ENCODE results near the gene ATP1B1. TPM values are rescaled to one million over a fixed set of nuclear protein-coding genes. Genes with fewer than 3 reads are reported as not detected.

The ATP1B1 gene
- total RNA-seq: 1 to 10 TPM; 4.0 to 5.4 TPM

GRCh38 chr1:169106095-169106920 is at the start of gene ATP1B1:
Gene ATP1B1, plus strand, starts transcription at chr1:169106690. Its CDS starts 140 bp downstream, at chr1:169106830.
- ATAC-seq (peak; percentile 96), DNase-seq (peak; percentile 85)
- no peaks in the 10 kb centered on the region for H3K36me3 Mint-ChIP-seq
- peak within 1 kb of the TSS; percentile 39 for H3K27ac Mint-ChIP-seq
- H3K4me1 Mint-ChIP-seq: peaks cover 25% of the 10 kb centered on the region
- H3K9me3 Mint-ChIP-seq (ENCODE audit: low read depth): no peaks in the 10 kb centered on the region
- CTCF ChIA-PET: interaction anchor here (0.6 to 1.4 kb wide), 4 partner anchors 10 to 667 kb away, joined by 3 to 6 read pairs (median 4); no protein-coding TSS in a partner anchor
- H3K27me3 Mint-ChIP-seq: peaks cover 14% of the 10 kb centered on the region
- peak within 1 kb of the TSS; percentile 73 for H3K4me3 Mint-ChIP-seq

- H3K4me3 Mint-ChIP-seq: no peak overlapping the region
Measured at GRCh38 chr1:169059421-169059820, 47.1 kb upstream of the ATP1B1 start.

GRCh38 chr1:169060043-169060722 is 46.3 kb upstream of the ATP1B1 start:
- H3K9me3 Mint-ChIP-seq (ENCODE audit: low read depth): peaks cover 5% of the 10 kb centered on the region
- no peak for DNase-seq
- CTCF ChIA-PET: interaction anchor here (1.2 kb wide), 1 partner anchor 12 kb away, joined by 3 read pairs; no protein-coding TSS in a partner anchor

More at GRCh38 chr1:169059421-169059820, 47.1 kb upstream of the ATP1B1 start:
- H3K4me1 Mint-ChIP-seq: peaks cover 2% of the 10 kb centered on the region
- peaks cover 9% of the 10 kb centered on the region for H3K27me3 Mint-ChIP-seq
- peaks cover 7% of the 10 kb centered on the region for H3K36me3 Mint-ChIP-seq
- ATAC-seq: no peak
- no peak for DNase-seq
- CTCF ChIA-PET: interaction anchor here (1.2 kb wide), 1 partner anchor 11 kb away, joined by 3 read pairs; no protein-coding TSS in a partner anchor
- H3K27ac Mint-ChIP-seq: no peak overlapping the region
- peaks cover 5% of the 10 kb centered on the region for H3K9me3 Mint-ChIP-seq (ENCODE audit: low read depth)

GRCh38 chr1:169060919-169061639 is 45.4 kb upstream of the ATP1B1 start:
- ATAC-seq (no peak), DNase-seq (no peak)
- H3K27ac Mint-ChIP-seq: no peak overlapping the region
- peaks cover 7% of the 10 kb centered on the region for H3K36me3 Mint-ChIP-seq
- CTCF ChIA-PET: no interaction called here
- no peak overlapping the region for H3K4me3 Mint-ChIP-seq
- H3K9me3 Mint-ChIP-seq (ENCODE audit: low read depth): peaks cover 5% of the 10 kb centered on the region
- H3K27me3 Mint-ChIP-seq: peaks cover 2% of the 10 kb centered on the region
- peaks cover 2% of the 10 kb centered on the region for H3K4me1 Mint-ChIP-seq

More at GRCh38 chr1:169060043-169060722, 46.3 kb upstream of the ATP1B1 start:
- no peak for ATAC-seq
- H3K27ac Mint-ChIP-seq: no peak overlapping the region
- peaks cover 2% of the 10 kb centered on the region for H3K4me1 Mint-ChIP-seq
- peaks cover 5% of the 10 kb centered on the region for H3K27me3 Mint-ChIP-seq
- H3K36me3 Mint-ChIP-seq: peaks cover 7% of the 10 kb centered on the region
- H3K4me3 Mint-ChIP-seq: no peak overlapping the region

GRCh38 chr1:169062152-169062551 is 44.3 kb upstream of the ATP1B1 start:
- peaks cover 2% of the 10 kb centered on the region for H3K4me1 Mint-ChIP-seq
- H3K27me3 Mint-ChIP-seq: peaks cover under 1% of the 10 kb centered on the region
- H3K4me3 Mint-ChIP-seq: no peak overlapping the region
- DNase-seq: no peak
- H3K36me3 Mint-ChIP-seq: peaks cover 10% of the 10 kb centered on the region
- CTCF ChIA-PET: interaction anchor here (0.9 to 1.2 kb wide), 2 partner anchors 9 to 26 kb away, joined by 3 read pairs; no protein-coding TSS in a partner anchor
- no peak for ATAC-seq
- peaks cover 9% of the 10 kb centered on the region for H3K9me3 Mint-ChIP-seq (ENCODE audit: low read depth)
- no peak overlapping the region for H3K27ac Mint-ChIP-seq

GRCh38 chr1:169064103-169064502 is 42.4 kb upstream of the ATP1B1 start:
- DNase-seq (no peak), ATAC-seq (no peak)
- peaks cover 12% of the 10 kb centered on the region for H3K9me3 Mint-ChIP-seq (ENCODE audit: low read depth)
- H3K27ac Mint-ChIP-seq: no peak overlapping the region
- peaks cover 2% of the 10 kb centered on the region for H3K4me1 Mint-ChIP-seq
- no peak overlapping the region for H3K4me3 Mint-ChIP-seq
- CTCF ChIA-PET: no interaction called here
- H3K27me3 Mint-ChIP-seq: no peaks in the 10 kb centered on the region
- H3K36me3 Mint-ChIP-seq: peaks cover 10% of the 10 kb centered on the region

- Mint-ChIP-seq H3K27ac (no peak overlapping the region), H3K9me3 (ENCODE audit: low read depth) (peaks cover 7% of the 10 kb centered on the region), H3K4me1 (no peaks in the 10 kb centered on the region), H3K4me3 (no peak overlapping the region), H3K27me3 (no peaks in the 10 kb centered on the region), H3K36me3 (peaks cover 4% of the 10 kb centered on the region)
- CTCF ChIA-PET: no interaction called here
- ATAC-seq (no peak), DNase-seq (no peak)
Measured at GRCh38 chr1:169070547-169070946, 35.9 kb upstream of the ATP1B1 start.

- Mint-ChIP-seq H3K27ac (no peak overlapping the region), H3K27me3 (no peaks in the 10 kb centered on the region), H3K9me3 (ENCODE audit: low read depth) (peaks cover 7% of the 10 kb centered on the region), H3K4me3 (no peak overlapping the region), H3K36me3 (peaks cover 4% of the 10 kb centered on the region), H3K4me1 (no peaks in the 10 kb centered on the region)
- no peak for DNase-seq
- no peak for ATAC-seq
- CTCF ChIA-PET: interaction anchor here (0.6 to 0.8 kb wide), 2 partner anchors 9 to 82 kb away, joined by 3 read pairs; no protein-coding TSS in a partner anchor
Measured at GRCh38 chr1:169070958-169071357, 35.5 kb upstream of the ATP1B1 start.

- Mint-ChIP-seq H3K9me3 (ENCODE audit: low read depth) (no peaks in the 10 kb centered on the region), H3K4me3 (no peak overlapping the region), H3K27me3 (no peaks in the 10 kb centered on the region), H3K4me1 (no peaks in the 10 kb centered on the region), H3K36me3 (no peaks in the 10 kb centered on the region), H3K27ac (no peak overlapping the region)
- no peak for ATAC-seq
- no peak for DNase-seq
- CTCF ChIA-PET: interaction anchor here (1.5 kb wide), 1 partner anchor 19 kb away, joined by 3 read pairs; no protein-coding TSS in a partner anchor
Measured at GRCh38 chr1:169072945-169073725, 33.4 kb upstream of the ATP1B1 start.

- H3K27me3 Mint-ChIP-seq: no peaks in the 10 kb centered on the region
- DNase-seq (no peak), ATAC-seq (no peak)
- no peak overlapping the region for H3K4me3 Mint-ChIP-seq
- no peaks in the 10 kb centered on the region for H3K4me1 Mint-ChIP-seq
- H3K36me3 Mint-ChIP-seq: no peaks in the 10 kb centered on the region
- H3K27ac Mint-ChIP-seq: no peak overlapping the region
- CTCF ChIA-PET: interaction anchor here (1.0 kb wide), 2 partner anchors 136 to 995 kb away, joined by 3 to 4 read pairs; no protein-coding TSS in a partner anchor
- no peaks in the 10 kb centered on the region for H3K9me3 Mint-ChIP-seq (ENCODE audit: low read depth)
Measured at GRCh38 chr1:169078163-169078883, 28.2 kb upstream of the ATP1B1 start.

GRCh38 chr1:169081503-169082123 is 24.9 kb upstream of the ATP1B1 start:
- H3K9me3 Mint-ChIP-seq (ENCODE audit: low read depth): no peaks in the 10 kb centered on the region
- H3K4me1 Mint-ChIP-seq: no peaks in the 10 kb centered on the region
- DNase-seq: no peak
- no peaks in the 10 kb centered on the region for H3K27me3 Mint-ChIP-seq
- H3K36me3 Mint-ChIP-seq: no peaks in the 10 kb centered on the region
- H3K4me3 Mint-ChIP-seq: no peak overlapping the region
- CTCF ChIA-PET: interaction anchor here (1.1 kb wide), 1 partner anchor 18 kb away, joined by 3 read pairs; no protein-coding TSS in a partner anchor
- H3K27ac Mint-ChIP-seq: no peak overlapping the region
- ATAC-seq: no peak
